AG04449 (cell line): ENCODE data around the gene TBC1D32.
"Not testable (repeated sequence)": the region's sequence is repeated elsewhere in the genome, so short reads cannot be mapped to it uniquely, and the experiment has no call there.

Experiments
- CTCF ChIA-PET: fragments of 350-600 bp; formaldehyde crosslinking; extraction: SDS; loops from one replicate; lab custom pipeline; 2021; ENCODE audit warnings: antibody characterized with exemption; lab: Yijun Ruan, JAX
- POLR2A ChIA-PET: fragments of 400-600, 350-600 bp; formaldehyde crosslinking; extraction: SDS; loops from one replicate; lab custom pipeline; 2020; ENCODE audit warnings: antibody characterized with exemption, inconsistent platforms; lab: Yijun Ruan, JAX
- DNase-seq: peaks from one replicate; pipeline ENCODE4 v3.0.0-alpha.2; 2010; ENCODE audit warnings: low read depth, low spot score
- H3K4me3 ChIP-seq: 2 replicates; pipeline ENCODE4 v1.5.1; 2011; ENCODE audit warnings: low read depth, mild to moderate bottlenecking, control low read depth, low read length
- TF ChIP-seq, protein P1 (sequence below): IDR thresholded peaks from one replicate; pipeline ENCODE4 v1.5.1; 2011; ENCODE audit warnings: mild to moderate bottlenecking, moderate library complexity, low read length, control low read depth, inconsistent platforms; ENCODE audit not compliant: insufficient read depth; ENCODE audit errors: missing control alignments

Gene TBC1D32

DNA sequence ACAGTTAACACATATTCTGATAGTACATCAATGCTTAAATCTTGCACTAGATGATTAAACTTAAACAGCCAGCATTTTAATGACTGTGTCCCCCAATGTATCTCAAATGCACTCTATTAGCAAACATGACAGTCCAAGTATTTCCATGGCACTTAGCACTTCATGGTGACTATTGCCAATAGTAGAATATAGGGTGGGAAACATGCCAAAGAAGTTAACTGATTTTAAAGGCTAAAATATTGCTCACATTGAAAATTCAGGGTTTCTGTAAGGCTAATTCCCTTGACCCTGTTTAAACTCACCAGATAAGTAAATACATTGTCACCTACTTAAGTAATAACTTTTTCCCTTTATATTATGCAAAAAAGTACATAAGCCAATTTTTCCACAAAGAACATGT, 266.9 kb downstream of the TBC1D32 start:
- DNase-seq = no peak
- ChIA-PET POLR2A (no interaction called here), CTCF (no interaction called here)
- no peak overlapping the region for H3K4me3 ChIP-seq
- TF ChIP-seq, protein P1, sequence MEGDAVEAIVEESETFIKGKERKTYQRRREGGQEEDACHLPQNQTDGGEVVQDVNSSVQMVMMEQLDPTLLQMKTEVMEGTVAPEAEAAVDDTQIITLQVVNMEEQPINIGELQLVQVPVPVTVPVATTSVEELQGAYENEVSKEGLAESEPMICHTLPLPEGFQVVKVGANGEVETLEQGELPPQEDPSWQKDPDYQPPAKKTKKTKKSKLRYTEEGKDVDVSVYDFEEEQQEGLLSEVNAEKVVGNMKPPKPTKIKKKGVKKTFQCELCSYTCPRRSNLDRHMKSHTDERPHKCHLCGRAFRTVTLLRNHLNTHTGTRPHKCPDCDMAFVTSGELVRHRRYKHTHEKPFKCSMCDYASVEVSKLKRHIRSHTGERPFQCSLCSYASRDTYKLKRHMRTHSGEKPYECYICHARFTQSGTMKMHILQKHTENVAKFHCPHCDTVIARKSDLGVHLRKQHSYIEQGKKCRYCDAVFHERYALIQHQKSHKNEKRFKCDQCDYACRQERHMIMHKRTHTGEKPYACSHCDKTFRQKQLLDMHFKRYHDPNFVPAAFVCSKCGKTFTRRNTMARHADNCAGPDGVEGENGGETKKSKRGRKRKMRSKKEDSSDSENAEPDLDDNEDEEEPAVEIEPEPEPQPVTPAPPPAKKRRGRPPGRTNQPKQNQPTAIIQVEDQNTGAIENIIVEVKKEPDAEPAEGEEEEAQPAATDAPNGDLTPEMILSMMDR = no peak

DNA sequence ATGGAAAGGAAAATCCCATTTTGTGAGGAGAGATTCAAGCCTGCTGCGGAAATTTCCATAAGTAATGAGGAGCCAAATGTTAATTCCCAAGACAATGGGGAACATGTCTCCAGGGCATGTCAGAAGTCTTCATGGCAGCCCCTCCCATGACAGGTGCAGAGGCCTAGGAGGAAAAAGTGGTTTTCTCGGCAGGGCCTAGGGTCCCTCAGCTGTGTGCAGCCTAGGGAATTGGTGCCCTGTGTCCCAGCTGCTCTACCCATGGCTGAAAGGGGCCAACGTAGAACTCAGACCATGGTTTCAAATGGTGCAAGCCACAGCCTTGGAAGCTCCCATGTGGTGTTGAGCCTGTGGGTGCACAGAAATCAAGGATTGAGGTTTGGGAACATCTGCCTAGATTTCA, 269.9 kb downstream of the TBC1D32 start:
- no peak overlapping the region for H3K4me3 ChIP-seq
- POLR2A ChIA-PET = no interaction called here
- CTCF ChIA-PET = no interaction called here
- TF ChIP-seq, protein P1 = no peak
- DNase-seq = no peak

DNA sequence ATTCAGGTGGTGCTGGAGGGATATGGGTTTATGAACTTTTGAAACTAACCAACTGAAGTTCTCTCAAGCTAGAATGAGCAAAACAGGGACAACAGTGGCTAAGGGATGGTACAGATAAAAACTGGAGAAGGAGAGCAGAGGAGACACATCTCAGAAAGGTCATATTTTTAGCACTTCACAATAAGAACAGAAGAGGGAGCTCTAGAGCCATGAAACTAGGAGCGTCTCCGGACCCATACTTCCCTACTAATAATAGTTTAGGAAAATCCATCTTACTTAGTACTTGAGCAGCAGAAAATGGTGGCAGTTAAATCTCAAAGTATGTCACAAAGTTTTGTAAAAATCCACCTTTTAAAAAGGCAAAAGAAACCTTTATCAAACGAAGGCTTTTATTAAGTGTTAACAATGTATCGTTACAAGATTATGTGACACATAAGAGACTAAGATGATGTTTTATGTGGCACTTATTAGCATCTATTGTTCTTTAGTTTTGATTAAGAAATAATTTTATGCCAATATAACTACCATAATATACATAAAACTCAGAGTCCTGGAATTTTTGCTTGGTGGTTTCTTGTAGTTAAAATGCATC, 278.6 kb downstream of the TBC1D32 start:
- TF ChIP-seq, protein P1 = peak; percentile 51
- DNase-seq = no peak
- ChIA-PET POLR2A (no interaction called here), CTCF (interaction anchor here (0.7 to 4.6 kb wide), 14 partner anchors 20 to 1907 kb away, joined by 3 to 68 read pairs (median 4); no protein-coding TSS in a partner anchor)
- no peak overlapping the region for H3K4me3 ChIP-seq

DNA sequence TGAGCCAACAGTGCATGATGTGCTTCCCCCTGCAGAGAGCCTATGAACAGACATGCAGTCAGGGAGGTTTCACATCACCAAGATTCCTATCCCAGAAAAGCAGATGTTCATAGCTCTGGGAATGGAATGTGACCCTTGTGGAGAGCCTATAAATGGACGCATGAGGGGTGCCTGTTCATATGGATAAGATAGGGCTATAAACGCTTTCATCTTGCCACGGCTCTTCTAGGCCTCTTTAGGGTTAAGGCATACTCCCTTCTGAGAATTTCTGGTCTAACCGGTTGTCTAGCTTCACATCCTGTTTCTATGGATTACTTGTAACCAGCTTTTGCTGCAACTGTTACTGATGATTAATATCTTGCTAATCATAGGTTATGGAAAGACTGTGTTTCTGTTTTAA, 285.7 kb downstream of the TBC1D32 start:
- DNase-seq, CTCF ChIA-PET, POLR2A ChIA-PET, H3K4me3 ChIP-seq: not testable (repeated sequence)

DNA sequence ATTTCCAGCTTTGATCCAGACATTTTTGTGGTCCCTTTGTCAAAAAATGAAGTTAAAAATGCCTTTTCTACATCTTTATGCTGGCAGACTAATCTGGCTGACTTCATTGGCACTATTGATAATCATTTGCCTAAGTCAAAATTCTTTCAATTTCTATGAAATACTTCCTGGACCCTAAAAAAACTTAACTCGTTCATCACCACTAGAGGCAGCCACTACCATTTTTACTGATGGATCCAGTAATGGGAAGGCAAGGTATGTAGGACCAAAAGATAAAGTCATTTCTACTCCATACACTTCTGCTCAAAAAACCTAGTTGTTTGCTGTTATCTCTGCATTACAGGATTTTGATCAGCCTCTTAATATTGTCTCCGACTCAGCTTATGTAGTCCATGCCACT, 289.4 kb downstream of the TBC1D32 start:
- DNase-seq, POLR2A ChIA-PET, CTCF ChIA-PET, H3K4me3 ChIP-seq: not testable (repeated sequence)

DNA sequence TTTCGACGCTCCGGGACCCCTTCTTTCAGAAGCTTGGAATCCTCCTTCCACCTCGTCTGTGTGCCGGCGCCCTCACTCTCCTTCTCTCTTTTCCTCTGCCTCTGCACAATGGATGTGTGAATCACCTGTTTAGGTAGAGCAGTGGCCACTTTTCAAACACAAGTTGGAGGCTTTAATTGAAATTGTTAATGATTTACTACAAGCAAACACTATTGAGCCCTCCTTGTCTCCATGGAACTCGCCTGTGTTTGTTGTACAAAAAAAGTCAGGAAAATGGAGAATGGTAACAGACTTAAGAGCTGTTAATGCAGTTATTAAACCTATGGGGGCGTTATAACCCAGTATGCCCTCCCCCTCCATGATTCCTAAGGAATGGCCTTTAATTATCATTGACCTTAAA, 290.6 kb downstream of the TBC1D32 start:
- CTCF ChIA-PET, POLR2A ChIA-PET: not testable (repeated sequence)

DNA sequence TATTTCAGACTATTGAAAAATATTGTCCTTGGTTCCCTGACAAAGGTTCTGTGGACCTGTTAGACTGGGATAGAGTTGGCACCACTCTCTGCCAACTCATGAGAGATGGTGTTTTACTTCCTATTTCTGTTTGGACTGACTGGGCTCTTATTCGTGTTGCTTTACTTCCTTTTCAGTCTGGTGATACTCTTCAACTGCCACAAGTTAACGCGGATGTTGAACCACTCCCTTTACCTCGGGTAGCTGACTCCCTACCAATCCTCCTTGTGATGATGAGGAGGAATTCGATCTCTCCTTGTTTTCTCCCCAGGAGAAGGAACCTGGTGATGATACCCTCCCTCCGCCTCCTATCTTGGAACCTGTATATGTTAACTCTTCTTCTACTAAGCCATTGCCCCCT, 291.1 kb downstream of the TBC1D32 start:
- H3K4me3 ChIP-seq, POLR2A ChIA-PET, DNase-seq, CTCF ChIA-PET: not testable (repeated sequence)

More for the DNA sequence above, 290.6 kb downstream of the TBC1D32 start:
- DNase-seq, H3K4me3 ChIP-seq: not testable (repeated sequence)

DNA sequence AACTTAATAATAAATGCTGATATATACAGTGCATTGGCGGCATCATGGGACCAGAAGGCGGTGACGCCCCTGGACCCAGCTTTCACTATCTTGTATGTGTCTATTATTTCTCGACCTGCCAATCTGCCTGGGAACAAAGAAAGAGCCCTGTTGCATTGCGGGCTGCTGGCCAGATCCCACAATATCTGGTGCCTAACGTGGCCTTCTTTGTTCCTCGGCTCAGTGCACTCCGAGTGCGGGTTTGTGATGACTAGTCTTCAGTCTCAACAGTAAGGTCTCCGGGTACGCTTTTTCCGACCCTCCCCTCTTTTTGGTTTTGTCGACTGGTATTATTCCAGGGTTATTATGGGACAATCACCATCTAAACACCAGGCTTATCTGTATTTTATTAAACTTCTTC, 291.5 kb downstream of the TBC1D32 start:
- no peak for DNase-seq
- TF ChIP-seq, protein P1 = no peak
- ChIA-PET POLR2A (no interaction called here), CTCF (no interaction called here)
- H3K4me3 ChIP-seq = no peak overlapping the region
